K562 (cell line): ENCODE measurements around the gene MYOZ3. TPM values are rescaled to one million over a fixed set of nuclear protein-coding genes. Genes with fewer than 3 reads are reported as not detected.

Source experiments
- ATAC-seq: fragments of 200-7000 bp; cut with Tn5 transposase; 3 replicates; pipeline ENCODE4 v1.9.1; 2020; ENCODE audit warnings: moderate library complexity
- BruUV-seq: library from RNA; stranded (reverse); fragments of 400-500 nt; replicated peaks from 2 replicates; lab custom pipeline; 2021; lab: Mats Ljungman, UMichigan
- CTCF ChIA-PET: fragments of 300-600 bp; formaldehyde crosslinking; extraction: SDS; loops from one replicate; lab custom pipeline; 2021; ENCODE audit warnings: low intra/inter-chr PET ratio; lab: Yijun Ruan, JAX
- POLR2A ChIA-PET: fragments of 300-600, 350-650 bp; sonication (Branson Sonifier 250); formaldehyde crosslinking; extraction: SDS; loops from one replicate; lab custom pipeline; 2021; ENCODE audit warnings: antibody characterized with exemption, inconsistent platforms; lab: Yijun Ruan, JAX
- DNase-seq, 4 experiments: peaks; one replicate each; pipeline versions ENCODE4 v3.0.0 to v3.0.0-alpha.2; 2011 to 2018; ENCODE audit warnings: low spot score in 3 of 4, mixed read lengths in 3 of 4; ENCODE audit errors: extremely low read depth in 1 of 4
- FAIRE-seq: peaks from 2 replicates; lab custom pipeline; 2011; peaks lifted over from hg19 to GRCh38; lab: Jason Lieb, UNC
- H2AFZ ChIP-seq: 2 replicates; pipeline ENCODE4 v1.6.0; 2011; ENCODE audit warnings: low read depth, low read length, control low read depth, inconsistent platforms
- H3K27ac ChIP-seq: fragments of 200-600 bp; 3 replicates; pipeline ENCODE4 v1.8.0; 2011; ENCODE audit warnings: low read depth, mild to moderate bottlenecking, control low read depth, inconsistent platforms, low read length, moderate library complexity, mixed read lengths; ENCODE audit errors: extremely low read depth
- H3K27me3 ChIP-seq, 2 experiments: fragments of 300-600 bp in 1 of 2; 2 replicates in 1 of 2; 3 replicates in 1 of 2; pipeline versions ENCODE4 v1.6.0 to v1.8.0; 2011; ENCODE audit warnings: inconsistent platforms in 2 of 2, low read length in 2 of 2, mild to moderate bottlenecking in 1 of 2, mixed read lengths in 1 of 2, moderate library complexity in 1 of 2; ENCODE audit not compliant: control insufficient read depth in 2 of 2, insufficient read depth in 2 of 2
- H3K36me3 ChIP-seq: fragments of 300-600 bp; 3 replicates; pipeline ENCODE4 v1.8.0; 2011; ENCODE audit warnings: mild to moderate bottlenecking, low read length, inconsistent platforms; ENCODE audit not compliant: control insufficient read depth, insufficient read depth
- H3K4me1 ChIP-seq, 2 experiments: fragments of 200-600 bp in 1 of 2; replicated peaks in 1 of 2; 2 replicates in 1 of 2; 3 replicates in 1 of 2; pipeline versions ENCODE4 v1.5.1 to v1.8.0; 2011; ENCODE audit warnings: inconsistent platforms in 2 of 2, low read length in 2 of 2, mild to moderate bottlenecking in 1 of 2, mixed read lengths in 1 of 2, moderate library complexity in 1 of 2; ENCODE audit not compliant: control insufficient read depth in 2 of 2, insufficient read depth in 2 of 2
- H3K4me2 ChIP-seq: 2 replicates; pipeline ENCODE4 v1.6.1; 2011; ENCODE audit warnings: low read length, control low read depth, inconsistent platforms, mixed read lengths; ENCODE audit not compliant: insufficient read depth
- H3K4me3 ChIP-seq: fragments of 200-600 bp; sonication (generic), shearing (Covaris generic); 2 replicates; pipeline ENCODE4 v1.5.1; 2016; ENCODE audit warnings: control low read depth, inconsistent platforms
- H3K79me2 ChIP-seq: fragments of 200-600 bp; 3 replicates; pipeline ENCODE4 v1.8.0; 2011; ENCODE audit warnings: low read length, inconsistent platforms; ENCODE audit not compliant: control insufficient read depth, insufficient read depth
- H3K9ac ChIP-seq, 2 experiments: 2 replicates each; pipeline versions ENCODE4 v1.6.0 to v1.6.1; 2011; ENCODE audit warnings: low read depth in 2 of 2, low read length in 2 of 2, control low read depth in 1 of 2, inconsistent platforms in 1 of 2, mild to moderate bottlenecking in 1 of 2, mixed read lengths in 1 of 2; ENCODE audit not compliant: insufficient read depth in 1 of 2
- H3K9me1 ChIP-seq: one replicate; pipeline ENCODE4 v1.6.0; 2011; ENCODE audit warnings: inconsistent platforms, mild to moderate bottlenecking, low read length, moderate library complexity; ENCODE audit not compliant: control insufficient read depth, insufficient read depth
- H3K9me3 ChIP-seq: replicated peaks from 2 replicates; pipeline ENCODE4 v1.5.1; 2011; ENCODE audit warnings: low read depth, low read length, inconsistent platforms; ENCODE audit not compliant: control insufficient read depth, insufficient read depth
- H4K20me1 ChIP-seq: replicated peaks from 2 replicates; pipeline ENCODE4 v1.6.1; 2011; ENCODE audit warnings: low read length, inconsistent platforms, mixed read lengths; ENCODE audit not compliant: control insufficient read depth, insufficient read depth
- ATF2 ChIP-seq: sonication (generic); formaldehyde crosslinking; IDR thresholded peaks from 2 replicates; pipeline ENCODE4 v1.8.1; 2022; ENCODE audit warnings: missing genetic modification reagents
- ATF3 ChIP-seq, 2 experiments: fragments of 450-650 bp in 1 of 2; sonication (generic) in 1 of 2; formaldehyde crosslinking in 1 of 2; IDR thresholded peaks in 1 of 2; conservative IDR thresholded peaks in 1 of 2; 2 replicates each; pipeline versions ENCODE4 v1.6.1 to v1.8.1; 2016 to 2023; ENCODE audit warnings: mild to moderate bottlenecking in 2 of 2, moderate library complexity in 2 of 2, inconsistent platforms in 1 of 2, missing genetic modification reagents in 1 of 2
- CCNT2 ChIP-seq: IDR thresholded peaks from 2 replicates; pipeline ENCODE4 v1.6.1; 2011; ENCODE audit warnings: borderline replicate concordance, low read depth, mild to moderate bottlenecking, moderate library complexity, mixed read lengths, low read length; ENCODE audit not compliant: insufficient read length; ENCODE audit errors: extremely low read depth
- CEBPB ChIP-seq: fragments of 450-650 bp; IDR thresholded peaks from 2 replicates; pipeline ENCODE4 v1.6.1; 2016; ENCODE audit warnings: missing genetic modification characterization, missing compliant biosample characterization
- FIP1L1 ChIP-seq: fragments of 200-400 bp; formaldehyde crosslinking; IDR thresholded peaks from 2 replicates; pipeline ENCODE4 v1.6.1; 2018; ENCODE audit warnings: mild to moderate bottlenecking, low read depth, low read length; ENCODE audit not compliant: poor library complexity, severe bottlenecking
- FOS ChIP-seq: IDR thresholded peaks from 3 replicates; pipeline ENCODE4 v1.6.1; 2011; ENCODE audit not compliant: insufficient read length; ENCODE audit errors: extremely low read depth
- FOXO4 ChIP-seq: fragments of 450-650 bp; formaldehyde crosslinking; IDR thresholded peaks from 2 replicates; pipeline ENCODE4 v1.4.0; 2020; ENCODE audit warnings: mild to moderate bottlenecking, moderate library complexity
- NEUROD1 ChIP-seq: fragments of 150-350 bp; IDR thresholded peaks from 2 replicates; pipeline ENCODE4 v1.6.1; 2014; ENCODE audit warnings: borderline replicate concordance, low read length, low read depth; ENCODE audit not compliant: partially characterized antibody
- NFIC ChIP-seq: fragments of 450-650 bp; IDR thresholded peaks from 2 replicates; pipeline ENCODE4 v1.6.1; 2017; ENCODE audit warnings: mild to moderate bottlenecking, inconsistent platforms
- PKNOX1 ChIP-seq: fragments of 450-650 bp; IDR thresholded peaks from 2 replicates; pipeline ENCODE4 v1.6.1; 2016
- SIRT6 ChIP-seq: IDR thresholded peaks from one replicate; pipeline ENCODE4 v1.6.1; 2012; ENCODE audit warnings: low read depth, mild to moderate bottlenecking, control low read depth, inconsistent platforms, low read length, moderate library complexity
- SLC30A9 ChIP-seq: fragments of 250-450 bp; sonication (Bioruptor Pico); IDR thresholded peaks from 2 replicates; pipeline ENCODE4 v1.8.0; 2022; ENCODE audit warnings: mild to moderate bottlenecking, moderate library complexity
- SMARCA4 ChIP-seq: fragments of 450-650 bp; IDR thresholded peaks from 2 replicates; pipeline ENCODE4 v1.6.1; 2016
- SMARCE1 ChIP-seq: fragments of 450-650 bp; IDR thresholded peaks from 2 replicates; pipeline ENCODE4 v1.7.1; 2016; ENCODE audit warnings: mild to moderate bottlenecking
- SUPT5H ChIP-seq: fragments of 450-650 bp; IDR thresholded peaks from 2 replicates; pipeline ENCODE4 v1.6.1; 2016
- TAL1 ChIP-seq: fragments of 450-650 bp; IDR thresholded peaks from 2 replicates; pipeline ENCODE4 v1.6.1; 2016; ENCODE audit warnings: mild to moderate bottlenecking
- ZSCAN29 ChIP-seq: fragments of 450-650 bp; IDR thresholded peaks from 2 replicates; pipeline ENCODE4 v1.6.1; 2017
- WGBS: fragments of 100-300 bp; shearing (Covaris generic); methylation state at CpG from one replicate; pipeline ENCODE4 v1.1.6; 2016; ENCODE audit warnings: low coverage, mixed read lengths; ENCODE audit not compliant: insufficient coverage; ENCODE audit errors: missing lambda C conversion rate; 5-methylcytosine and 5-hydroxymethylcytosine counted together
- in situ Hi-C: fragments of 300-500 bp; cut with MboI; formaldehyde crosslinking; loops from 4 replicates; pipeline ENCODE4 v1.15.0; 2018; ENCODE audit warnings: inconsistent platforms, mixed read lengths
- intact Hi-C: fragments of 100-400 bp; cut with micrococcal nuclease; formaldehyde crosslinking; loops from 2 replicates; pipeline ENCODE4 v1.14.2; 2022
- polyA plus RNA-seq, 8 experiments: library from polyadenylated mRNA; depleted of rRNA in 4 of 8; stranded (reverse) in 5 of 8; unstranded in 3 of 8; fragments of >200 nt; fragmentation: Nextera tagmentation in 2 of 8; fragmentation: Illumina TruSeq in 1 of 8; extraction: Ambion mirVana in 2 of 8; extraction: Trizol in 1 of 8; gene quantifications; 2 replicates each; pipeline versions ENCODE4 v1.2.1 to v1.2.3, GENCODE V29; 2011 to 2014; ENCODE audit warnings: inconsistent platforms in 1 of 8, missing spikeins in 1 of 8
- total RNA-seq, 7 experiments: library from RNA; depleted of rRNA in 6 of 7; stranded (reverse); fragments of >200 nt in 6 of 7; fragmentation: Illumina TruSeq in 2 of 7; extraction: Trizol in 2 of 7; gene quantifications; 2 replicates each; pipeline versions ENCODE4 v1.2.1 to v1.2.3, GENCODE V29; 2011 to 2021; ENCODE audit warnings: low replicate concordance in 1 of 7

The MYOZ3 gene
- total and polyA plus RNA-seq, 9 of the 15 experiments (the other 6 are each of a cell fraction or from before 2014, with no cell fraction given) = not detected

- no TSS peak for BruUV-seq
- peaks cover 11 to 18% of the 10 kb centered on the region in 2 experiments for H3K4me1 ChIP-seq
- DNase-seq = peak; percentile 63 to 80 (median 70)
- H3K36me3 ChIP-seq = no peaks in the 10 kb centered on the region
- peaks cover 16% of the 10 kb centered on the region for H4K20me1 ChIP-seq
- ATAC-seq = peak; percentile 86
- in situ Hi-C loops (no loop called here), intact Hi-C loops (no loop called here)
- H3K9me3 ChIP-seq = no peaks in the 10 kb centered on the region
- ChIA-PET CTCF (interaction anchor here (0.7 kb wide), 1 partner anchor 79 kb away, joined by 3 read pairs; no protein-coding TSS in a partner anchor), POLR2A (interaction anchor here (0.7 to 0.9 kb wide), 4 partner anchors 8 to 536 kb away, joined by 3 to 4 read pairs (median 3); no protein-coding TSS in a partner anchor)
- FAIRE-seq = peak; percentile 85
- WGBS = 0% methylated on average over 13 of the region's 14 CpGs
- no peaks in the 10 kb centered on the region for H3K79me2 ChIP-seq
- peak within 1 kb of the TSS; percentile 9; the same call in 1 of the 2 replicates for H3K4me2 ChIP-seq
- H3K4me3 ChIP-seq = no peak within 1 kb of the TSS
- H3K9ac ChIP-seq = 0 out of 4 replicates have a peak within 1 kb of the TSS, but pooled peaks of 1 of the 2 experiments have one; percentile 5
- H3K27ac ChIP-seq = no peak within 1 kb of the TSS
- peaks cover 6 to 30% of the 10 kb centered on the region in 2 experiments; a peak in 4 of 5 replicates for H3K27me3 ChIP-seq
- no peak within 1 kb of the TSS; the same call in 1 of the 2 replicates for H2AFZ ChIP-seq
- H3K9me1 ChIP-seq = no peaks in the 10 kb centered on the region
- TF ChIP-seq SUPT5H (no peak), SIRT6 (no peak), ZSCAN29 (no peak), PKNOX1 (peak; percentile 71), FOS (peak; percentile 29), FIP1L1 (no peak), TAL1 (peak; percentile 11; the same call in 1 of the 2 replicates), NEUROD1 (peak; percentile 59), NFIC (peak; percentile 17; the same call in 1 of the 2 replicates), FOXO4 (no peak), ATF2 (CRISPR knock-in tag) (no peak), SLC30A9 (CRISPR knock-in tag) (no peak), SMARCE1 (peak; percentile 90), CEBPB (peak; percentile 94), CCNT2 (no peak), ATF3 (IDR thresholded peaks at IDR 0.05) (peak; percentile 93), ATF3 (CRISPR knock-in tag; conservative IDR thresholded peaks at IDR 0.05) (no peak), SMARCA4 (peak; percentile 91)
Observed at GRCh38 chr5:150640311-150641005, 20.6 kb upstream of the MYOZ3 start, which contains the start of gene SYNPO. TSS of gene SYNPO (plus strand) at chr5:150640660. CDS start at chr5:150648276, 7,616 bp downstream.
